Prostate gland (tissue), 2 donors: Measurements from ENCODE around the gene ADARB1.

Experiments
- CTCF ChIP-seq, 4 experiments: fragments of 200-600 bp in 2 of 4; fragments of 450-650 bp in 2 of 4; sonication (generic) in 2 of 4; IDR thresholded peaks; 1 replicate in 3 of 4; 2 replicates in 1 of 4; pipeline ENCODE4 v1.5.1; 2016 to 2019; ENCODE audit warnings: antibody characterized with exemption in 4 of 4, mild to moderate bottlenecking in 2 of 4, moderate library complexity in 2 of 4
- POLR2A ChIP-seq: fragments of 450-650 bp; IDR thresholded peaks from one replicate; pipeline ENCODE4 v1.6.1; 2016; ENCODE audit warnings: antibody characterized with exemption, mild to moderate bottlenecking

- TF ChIP-seq CTCF (IDR thresholded peaks at IDR 0.05) (no peak), POLR2A (no peak)
Observed at GRCh38 chr21:45180246-45180599, 105.8 kb downstream of the ADARB1 start.
